GM18526 (cell line): ENCODE measurements around the gene LRRC31.

Experiments
- POLR2A ChIP-seq: IDR thresholded peaks from 3 replicates; pipeline ENCODE4 v1.6.1; 2011; ENCODE audit not compliant: insufficient read length; ENCODE audit errors: extremely low read depth

LRRC31 gene

GRCh38 chr3:169871129-169871886, 1.6 kb upstream of the LRRC31 start:
- TF ChIP-seq POLR2A: no peak

DNA sequence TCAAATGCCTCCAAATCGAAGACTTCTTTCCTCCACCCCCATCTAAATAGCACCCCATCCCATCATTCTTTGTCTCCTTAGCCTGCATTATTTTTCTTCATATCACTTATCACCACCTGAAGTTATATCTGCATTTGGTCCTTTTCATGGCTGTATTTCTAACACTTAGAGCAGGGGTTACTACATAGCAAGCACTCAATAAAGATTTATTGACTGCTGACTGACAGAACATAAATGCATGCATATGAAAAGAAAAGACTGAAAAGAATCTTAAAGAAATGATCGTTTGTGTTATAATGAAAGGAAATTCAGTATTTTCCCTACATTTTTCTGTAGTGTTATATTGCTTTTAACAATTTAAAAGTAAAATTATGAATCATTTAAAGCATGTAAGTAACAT, 1.4 kb downstream of the LRRC31 start:
- no peak for TF ChIP-seq POLR2A

GRCh38 chr3:169867584-169868210, 2.0 kb downstream of the LRRC31 start:
- no peak for TF ChIP-seq POLR2A

DNA sequence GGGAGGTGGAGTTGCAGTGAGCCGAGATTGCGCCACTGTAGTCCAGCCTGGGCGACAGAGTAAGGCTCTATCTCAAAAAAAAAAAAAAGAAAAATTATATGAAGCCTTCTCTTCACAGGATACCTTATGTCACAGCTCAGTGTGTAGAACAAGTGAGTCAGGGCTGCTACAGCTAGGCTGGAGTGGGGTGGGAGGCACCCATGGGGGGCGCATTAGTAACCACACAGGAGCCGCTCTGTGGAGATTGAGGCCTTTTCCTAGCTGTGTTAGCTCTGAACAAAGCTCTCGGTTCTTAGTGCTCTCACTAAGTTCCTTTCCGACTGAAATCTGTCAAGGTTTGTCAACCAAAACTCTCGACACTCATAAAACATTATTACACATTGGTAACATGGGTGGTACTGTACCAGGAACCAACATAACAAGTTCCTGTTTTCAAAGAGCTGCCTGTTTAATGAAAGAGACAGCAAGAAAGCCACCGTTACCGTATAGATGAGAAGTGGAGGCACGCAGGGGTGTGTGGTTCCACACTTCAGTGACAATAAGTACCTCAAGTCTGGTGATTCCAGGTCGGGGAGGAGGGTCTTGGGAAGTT, 4.5 kb downstream of the LRRC31 start:
- no peak for TF ChIP-seq POLR2A

DNA sequence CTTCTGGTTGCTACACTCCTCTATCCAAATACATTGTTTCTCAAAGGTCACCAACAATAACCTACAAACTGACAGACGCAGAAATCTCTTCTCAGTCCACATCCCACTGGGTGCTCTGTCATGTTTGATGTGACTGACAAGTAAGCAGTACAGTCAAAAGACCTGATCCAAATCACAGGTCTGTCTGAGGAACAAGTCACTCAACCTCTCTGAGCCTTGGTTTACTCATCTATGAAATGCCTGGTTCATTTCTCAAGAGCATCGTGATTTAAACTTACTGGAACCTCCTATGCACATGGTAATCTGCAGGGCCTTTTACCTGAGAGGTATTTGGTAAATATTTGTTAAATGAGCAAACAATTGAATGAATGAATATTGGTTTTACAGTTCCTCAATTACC, 5.5 kb downstream of the LRRC31 start:
- no peak for TF ChIP-seq POLR2A

GRCh38 chr3:169863458-169863899, 6.3 kb downstream of the LRRC31 start:
- no peak for TF ChIP-seq POLR2A

DNA sequence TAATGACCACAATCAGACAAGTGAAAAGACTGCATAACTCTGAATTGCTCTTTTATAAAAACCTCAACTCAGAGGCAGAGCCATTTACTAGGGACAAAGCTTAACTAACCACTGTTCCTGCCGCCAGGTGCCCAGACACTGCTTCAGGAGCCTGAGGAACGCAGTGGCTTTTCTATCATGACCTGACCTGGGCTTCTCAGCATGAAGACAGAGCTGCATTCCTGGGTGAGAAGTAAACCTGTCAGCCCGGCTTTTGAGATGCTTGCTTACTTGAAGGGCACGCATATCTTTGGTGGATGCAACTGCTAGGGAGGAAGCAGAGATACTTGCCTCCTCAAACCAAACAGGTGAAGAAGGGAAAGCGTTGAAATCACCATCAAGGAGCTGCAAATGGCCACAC, 7.9 kb downstream of the LRRC31 start:
- no peak for TF ChIP-seq POLR2A

- TF ChIP-seq POLR2A: no peak
Observed at GRCh38 chr3:169857811-169858210, 11.9 kb downstream of the LRRC31 start.

GRCh38 chr3:169855514-169855913, 14.2 kb downstream of the LRRC31 start:
- TF ChIP-seq POLR2A: no peak

- no peak for TF ChIP-seq POLR2A
Observed at GRCh38 chr3:169850618-169851017, 19.1 kb downstream of the LRRC31 start.

- TF ChIP-seq POLR2A: no peak
Observed at GRCh38 chr3:169848741-169849140, 21.0 kb downstream of the LRRC31 start.

- TF ChIP-seq POLR2A: no peak
Observed at GRCh38 chr3:169847896-169848295, 21.8 kb downstream of the LRRC31 start.

DNA sequence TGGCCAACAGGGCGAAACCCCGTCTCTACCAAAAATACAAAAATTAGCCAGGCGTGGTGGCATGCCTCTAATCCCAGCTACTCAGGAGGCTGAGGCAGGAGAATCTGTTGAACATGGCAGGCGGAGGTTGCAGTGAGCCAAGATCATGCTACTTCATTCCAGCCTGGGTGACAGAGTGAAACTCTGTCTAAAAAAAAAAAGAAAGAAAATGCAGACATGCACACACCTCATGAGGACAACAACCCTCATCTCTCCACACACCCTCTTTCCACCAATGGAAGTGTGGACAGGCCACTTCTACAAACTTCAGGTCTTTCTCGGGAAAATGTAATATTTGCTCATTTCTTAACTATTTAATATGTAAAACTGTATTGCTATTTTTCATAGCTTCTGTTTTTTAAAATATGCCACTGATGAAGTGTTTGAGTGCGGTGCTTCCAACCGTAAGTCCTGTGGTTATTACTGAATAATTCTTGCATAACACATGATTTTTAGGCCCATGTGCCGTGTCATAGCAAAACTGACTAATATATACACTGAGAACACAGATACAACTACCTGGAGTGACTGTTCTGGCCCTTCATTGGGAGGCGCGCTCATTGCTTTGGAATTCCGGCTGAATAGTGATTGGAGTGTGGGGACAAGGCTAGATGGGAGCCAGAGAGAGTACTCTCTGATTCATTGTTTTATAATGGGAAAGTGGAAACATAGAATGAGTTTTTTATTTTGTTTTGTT, 23.1 kb downstream of the LRRC31 start:
- no peak for TF ChIP-seq POLR2A

DNA sequence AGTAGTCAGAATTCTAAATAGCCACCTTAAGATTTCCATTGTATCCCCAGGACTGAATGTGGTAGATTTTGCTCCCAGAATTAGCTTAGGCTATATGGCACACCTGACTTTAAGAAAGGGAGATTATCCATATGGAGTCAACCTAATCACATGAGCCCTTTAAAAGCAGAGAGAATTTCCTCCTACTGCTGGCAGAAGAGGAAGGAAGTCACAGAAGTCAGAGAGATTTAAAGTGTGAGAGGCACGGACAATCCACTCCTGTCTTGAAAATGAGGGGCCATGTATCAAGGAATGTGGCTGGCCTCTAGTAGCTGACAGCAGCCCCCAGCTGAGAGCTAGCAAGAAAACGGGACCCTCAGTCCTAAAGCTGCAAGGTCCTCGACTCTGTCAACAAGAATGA, 26.8 kb downstream of the LRRC31 start:
- TF ChIP-seq POLR2A: no peak

GRCh38 chr3:169841171-169841570, 28.6 kb downstream of the LRRC31 start:
- no peak for TF ChIP-seq POLR2A
